Ovary (tissue), 3 donors: Measurements from ENCODE around the gene SPINK14.

ENCODE experiments used
- CTCF ChIP-seq, 3 donors: fragments of 450-650 bp in 2 of 3; fragments of 200-600 bp in 1 of 3; IDR thresholded peaks; one replicate each; pipeline versions ENCODE4 v1.5.1 to v1.8.0; 2016 to 2022; ENCODE audit warnings: antibody characterized with exemption in 3 of 3, mild to moderate bottlenecking in 1 of 3
- EP300 ChIP-seq: sonication (generic); formaldehyde crosslinking; IDR thresholded peaks from one replicate; pipeline ENCODE4 v1.6.1; 2017; ENCODE audit warnings: antibody characterized with exemption
- POLR2A ChIP-seq: fragments of 450-650 bp; IDR thresholded peaks from one replicate; pipeline ENCODE4 v1.6.1; 2017; ENCODE audit warnings: antibody characterized with exemption, mild to moderate bottlenecking, moderate library complexity
- donor health status: DM: no; HTN: no; CAD: no.

GRCh38 chr5:148193202-148193601 lies 24.9 kb downstream of the SPINK14 start:
- TF ChIP-seq CTCF (IDR thresholded peaks at IDR 0.05) (no peak), POLR2A (no peak), EP300 (no peak)
